COLO668 (cell line): Measurements from ENCODE around the gene VAMP3.

ENCODE experiments used
- DNase-seq: peaks from one replicate; lab custom pipeline; 2025; ENCODE audit not compliant: unreplicated experiment; lab: John Stamatoyannopoulos, UW

VAMP3 gene

GRCh38 chr1:7810395-7810794, 39.3 kb downstream of the VAMP3 start:
- DNase-seq, result no peak

DNA sequence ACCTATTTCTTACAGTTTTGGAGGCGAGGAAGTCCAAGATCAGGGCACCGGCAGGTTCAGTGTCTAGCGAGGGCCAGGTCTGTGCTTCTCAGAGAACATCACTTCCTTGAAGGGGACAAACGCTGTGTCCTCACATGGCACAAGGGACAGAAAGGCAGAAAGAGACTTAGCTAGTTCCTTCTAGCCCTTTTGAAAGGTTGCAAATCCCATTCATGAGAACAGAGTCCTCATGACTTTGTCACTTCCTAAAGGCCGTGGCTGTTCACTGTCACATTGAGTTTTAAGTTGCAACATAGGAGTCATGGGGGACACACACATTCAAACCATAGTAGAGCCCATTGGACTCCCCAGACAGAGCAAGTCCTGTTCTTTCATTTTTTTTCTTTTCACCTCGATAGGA, 40.4 kb downstream of the VAMP3 start:
- no peak for DNase-seq

DNA sequence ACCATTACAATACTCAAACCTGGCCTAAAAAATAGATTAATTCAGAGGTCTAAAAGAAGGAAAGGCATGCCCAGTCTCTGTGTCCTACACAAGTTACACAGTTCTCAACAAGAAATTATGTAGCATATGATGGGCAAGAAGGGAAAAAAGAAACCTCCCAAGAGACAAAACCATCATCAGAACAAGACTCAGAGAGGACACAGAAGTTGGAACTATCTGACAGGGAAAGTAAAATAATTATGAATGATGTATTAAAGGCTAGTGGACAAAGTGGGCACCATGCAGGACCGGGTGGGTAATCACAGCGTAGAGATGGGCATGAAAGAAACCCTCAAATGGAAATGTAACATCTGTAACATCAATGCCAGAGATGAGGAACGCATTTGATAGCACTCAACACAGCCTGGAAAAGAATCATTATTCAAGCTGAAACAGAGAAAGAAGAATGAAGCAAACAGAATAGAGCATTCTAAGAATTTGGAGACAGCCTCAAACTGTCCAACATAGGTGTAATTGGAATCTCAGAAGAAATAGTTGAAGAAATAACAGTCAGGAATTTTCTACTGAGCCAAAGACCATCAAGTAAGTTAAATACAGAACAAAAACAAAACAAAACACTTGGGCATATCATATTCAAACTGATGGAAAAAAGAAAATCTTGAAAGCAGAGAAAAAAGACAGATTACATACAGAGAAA, 42.7 kb downstream of the VAMP3 start:
- no peak for DNase-seq

- no peak for DNase-seq
These were observed 50.2 kb downstream of the VAMP3 start for GRCh38 chr1:7821282-7821681.

DNA sequence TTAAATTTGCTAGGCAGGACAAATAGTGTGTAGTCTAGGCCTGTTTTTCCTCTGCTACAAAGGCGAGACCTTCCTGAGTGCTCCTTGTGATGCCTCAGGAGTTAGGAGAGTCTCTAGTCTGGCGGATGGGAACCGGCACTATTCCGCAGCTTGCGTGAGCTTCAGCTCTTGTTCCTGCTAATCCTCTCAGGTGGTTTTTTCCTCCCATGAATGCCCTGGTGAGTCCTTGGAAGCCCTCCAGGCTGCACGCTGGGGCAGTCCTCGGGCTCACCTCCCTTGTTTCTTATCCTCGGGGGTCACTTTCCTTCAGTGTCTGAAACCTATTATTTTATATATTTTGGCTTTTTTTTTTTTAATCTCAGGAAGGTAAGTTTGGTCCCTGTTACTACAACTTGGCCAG, 53.6 kb downstream of the VAMP3 start:
- no peak for DNase-seq

GRCh38 chr1:7826363-7826762, 55.3 kb downstream of the VAMP3 start:
- DNase-seq, result no peak

- no peak for DNase-seq
These were observed 56.2 kb downstream of the VAMP3 start for GRCh38 chr1:7827126-7827955.
